Mammary epithelial cell (primary cell): Measurements from ENCODE around the gene ABLIM3.

Experiments used
- CTCF ChIP-seq, 2 donors: IDR thresholded peaks in 1 of 2; conservative IDR thresholded peaks in 1 of 2; 2 replicates each; pipeline ENCODE4 v1.5.1; 2011 to 2012; ENCODE audit warnings: inconsistent platforms in 2 of 2, low read length in 2 of 2, mild to moderate bottlenecking in 2 of 2, control low read depth in 1 of 2, low read depth in 1 of 2; ENCODE audit not compliant: insufficient read depth in 1 of 2; ENCODE audit errors: extremely low read depth in 1 of 2
- EZH2 ChIP-seq: IDR thresholded peaks from 2 replicates; pipeline ENCODE4 v1.6.1; 2012; ENCODE audit warnings: low read length, inconsistent platforms, borderline replicate concordance

GRCh38 chr5:149217096-149217802 lies 76.0 kb downstream of the ABLIM3 start:
- TF ChIP-seq CTCF (conservative IDR thresholded peaks at IDR 0.05 in 1 of 2, IDR thresholded peaks at IDR 0.05 in 1 of 2; ENCODE audit: extremely low read depth in 1 of 2, insufficient read depth in 1 of 2, low read depth in 1 of 2, low read length in 2 of 2) (no peak), EZH2 (no peak)
